Glomerular visceral epithelial cell (primary cell): ENCODE data around the gene MEPE.

Source experiments
- DNase-seq: peaks from one replicate; pipeline ENCODE4 v3.0.0-alpha.2; 2016; ENCODE audit errors: extremely low spot score

Gene MEPE, protein sequence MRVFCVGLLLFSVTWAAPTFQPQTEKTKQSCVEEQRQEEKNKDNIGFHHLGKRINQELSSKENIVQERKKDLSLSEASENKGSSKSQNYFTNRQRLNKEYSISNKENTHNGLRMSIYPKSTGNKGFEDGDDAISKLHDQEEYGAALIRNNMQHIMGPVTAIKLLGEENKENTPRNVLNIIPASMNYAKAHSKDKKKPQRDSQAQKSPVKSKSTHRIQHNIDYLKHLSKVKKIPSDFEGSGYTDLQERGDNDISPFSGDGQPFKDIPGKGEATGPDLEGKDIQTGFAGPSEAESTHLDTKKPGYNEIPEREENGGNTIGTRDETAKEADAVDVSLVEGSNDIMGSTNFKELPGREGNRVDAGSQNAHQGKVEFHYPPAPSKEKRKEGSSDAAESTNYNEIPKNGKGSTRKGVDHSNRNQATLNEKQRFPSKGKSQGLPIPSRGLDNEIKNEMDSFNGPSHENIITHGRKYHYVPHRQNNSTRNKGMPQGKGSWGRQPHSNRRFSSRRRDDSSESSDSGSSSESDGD

DNA sequence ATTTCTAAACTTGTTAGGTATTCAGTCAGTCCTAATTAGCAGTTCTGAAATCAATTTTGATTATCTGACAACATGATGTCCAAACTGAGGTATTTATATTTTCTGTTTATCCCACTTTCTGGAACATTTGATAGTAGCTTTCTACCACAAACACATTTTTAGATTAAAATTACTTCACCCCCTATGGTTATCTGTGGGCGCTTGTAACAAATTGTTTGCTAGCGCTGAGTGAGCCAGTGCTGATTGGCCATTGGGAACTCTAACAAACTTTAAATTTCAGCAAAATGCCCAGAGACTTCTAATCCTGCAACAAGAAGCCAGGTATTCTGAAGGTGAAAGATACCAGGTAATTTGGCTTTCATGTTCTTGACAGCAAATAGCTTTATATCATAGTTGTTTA lies at the start of gene MEPE:
TSS of gene MEPE (plus strand) at position 301 of the 400 bp plus-strand sequence. CDS start 1,746 bp downstream, outside the sequence.
- DNase-seq, result no peak

GRCh38 chr4:87783781-87784180 lies 49.0 kb upstream of the MEPE start:
- peak; percentile 19 for DNase-seq

DNA sequence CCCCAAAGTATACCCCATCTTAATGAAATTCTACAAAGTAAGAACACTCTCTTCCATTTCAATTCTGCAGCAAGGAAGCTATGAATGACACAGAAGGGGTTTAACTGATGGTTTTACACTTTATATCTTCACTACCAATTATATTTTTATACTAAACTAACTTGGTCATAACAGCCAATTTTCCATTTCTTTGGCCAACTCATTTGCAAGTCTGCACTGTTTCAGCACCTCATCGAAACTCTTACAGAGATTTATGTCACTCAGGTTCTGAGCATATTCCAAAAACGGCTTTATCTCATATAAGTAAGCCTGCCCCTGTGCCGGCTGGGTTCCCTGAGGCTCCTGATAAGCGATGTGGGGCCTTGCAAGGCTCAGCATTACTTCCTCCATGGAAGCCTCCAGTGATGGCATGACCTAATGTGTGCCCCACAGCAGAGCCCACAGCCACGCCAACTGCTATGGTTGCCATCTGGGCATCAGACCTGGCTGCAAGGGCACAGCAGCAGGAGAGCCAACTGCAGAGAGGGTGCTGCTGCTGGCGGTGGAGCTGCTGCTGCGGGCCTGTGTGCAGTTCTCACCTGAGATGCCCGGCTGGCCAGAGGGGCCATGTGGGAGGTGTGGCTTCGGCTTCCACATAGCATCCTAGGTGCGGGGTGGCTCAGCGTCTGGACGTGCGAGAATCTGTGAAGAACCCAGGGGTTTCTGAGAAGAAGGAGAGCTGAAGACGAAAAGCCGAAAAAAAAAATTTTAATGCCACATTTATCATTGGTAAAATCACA lies 46.8 kb upstream of the MEPE start:
- no peak for DNase-seq

GRCh38 chr4:87799301-87800113 lies 33.3 kb upstream of the MEPE start, which contains the start of gene IBSP:
IBSP (plus strand) TSS chr4:87799554; CDS start chr4:87802362, 2,808 bp downstream.
- no peak for DNase-seq

DNA sequence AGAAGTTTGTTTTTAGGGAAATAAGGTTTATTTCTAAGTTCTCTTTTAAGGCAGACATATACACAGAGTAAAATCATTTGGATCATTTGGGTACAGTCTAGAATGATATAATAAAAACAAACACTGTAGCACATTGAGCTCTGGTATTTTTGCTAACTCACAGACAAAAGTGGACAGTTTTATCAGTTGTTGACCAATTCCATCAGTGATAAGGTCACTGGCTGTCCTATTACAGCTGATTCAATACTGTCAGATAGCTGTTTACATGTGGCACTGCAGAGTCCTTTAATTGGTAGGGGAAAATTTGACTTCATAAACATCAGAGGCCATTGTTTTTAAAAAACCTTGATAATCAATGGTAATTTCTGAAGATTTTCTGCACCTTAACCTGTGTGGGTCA lies 29.9 kb upstream of the MEPE start:
- no peak for DNase-seq

GRCh38 chr4:87803421-87803820 lies 29.3 kb upstream of the MEPE start:
- DNase-seq, result no peak

DNA sequence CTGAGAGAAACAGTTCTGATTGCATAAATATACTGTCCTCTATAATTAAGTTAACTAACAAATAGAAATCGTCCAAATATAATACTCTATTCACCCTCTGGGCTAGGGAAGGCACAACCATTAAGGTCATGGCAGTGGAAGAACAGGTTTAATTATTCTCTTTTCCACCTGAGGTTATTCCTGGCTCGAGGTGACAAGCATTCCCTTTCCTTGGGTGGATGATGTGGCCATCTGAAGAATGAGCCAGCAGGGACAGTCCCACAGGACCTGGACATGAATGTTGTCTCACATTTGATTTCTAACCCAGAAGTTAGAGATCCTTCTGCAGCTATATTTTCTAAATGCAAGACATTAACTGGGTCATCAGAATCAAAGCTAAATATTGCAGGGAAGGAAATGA lies 27.9 kb upstream of the MEPE start:
- no peak for DNase-seq

GRCh38 chr4:87805971-87806370 lies 26.8 kb upstream of the MEPE start:
- peak; percentile 8 for DNase-seq

GRCh38 chr4:87806520-87806919 lies 26.2 kb upstream of the MEPE start:
- DNase-seq, result peak; percentile 24

GRCh38 chr4:87807402-87807801 lies 25.4 kb upstream of the MEPE start:
- no peak for DNase-seq

GRCh38 chr4:87811977-87812376 lies 20.8 kb upstream of the MEPE start:
- DNase-seq, result no peak

DNA sequence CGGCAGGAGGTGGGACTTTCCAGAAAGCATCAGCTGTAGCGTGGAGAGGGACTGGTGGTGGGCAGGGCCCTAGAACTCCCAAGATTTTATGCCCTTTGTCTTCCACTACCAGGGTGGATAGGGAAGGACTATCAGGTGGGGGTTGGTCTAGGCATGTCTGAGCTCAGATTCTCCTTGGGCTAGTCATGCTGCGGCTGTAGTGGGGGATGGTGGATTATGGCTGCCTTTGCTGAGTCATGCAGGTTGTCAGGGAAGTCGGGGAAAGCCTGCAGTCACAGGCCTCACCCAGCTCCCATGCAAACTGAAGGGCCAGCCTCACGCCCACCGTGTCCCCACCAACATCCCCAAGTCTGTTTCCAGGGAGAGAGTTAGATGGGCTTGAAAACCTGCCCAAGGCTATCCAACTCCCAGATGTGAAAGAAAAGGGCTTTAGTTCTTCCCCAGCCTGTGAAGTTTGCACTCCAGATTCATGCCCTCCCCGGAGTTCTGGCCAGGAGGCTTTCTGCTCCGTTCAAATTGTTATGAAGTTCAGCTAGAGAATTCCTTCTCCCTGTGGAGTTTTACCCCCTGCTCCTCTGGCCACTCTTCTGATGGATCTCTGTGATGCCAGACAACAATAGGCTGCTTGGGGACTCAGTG lies 13.4 kb upstream of the MEPE start:
- peak; percentile 96 for DNase-seq

- no peak for DNase-seq
These were observed 9.6 kb upstream of the MEPE start for GRCh38 chr4:87823200-87823599.

DNA sequence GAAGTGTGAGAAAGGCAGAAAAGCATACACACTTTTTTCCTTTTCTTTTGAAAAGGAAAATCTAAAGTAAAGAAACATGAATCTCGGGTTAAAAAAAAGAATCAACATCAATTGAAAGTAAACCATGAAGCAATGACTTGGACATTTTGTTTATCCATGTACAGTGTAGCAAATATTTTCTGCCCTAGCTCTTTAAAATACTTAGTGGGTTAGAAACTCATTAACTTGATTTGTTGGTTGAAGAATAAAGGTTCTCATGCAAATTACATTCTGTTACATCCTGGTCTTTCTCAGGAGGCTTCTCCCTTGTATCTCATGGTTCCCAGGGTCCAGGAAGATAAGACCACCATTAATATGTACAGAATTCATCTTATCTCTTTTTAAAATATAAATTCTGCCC lies 9.0 kb upstream of the MEPE start:
- DNase-seq, result no peak

DNA sequence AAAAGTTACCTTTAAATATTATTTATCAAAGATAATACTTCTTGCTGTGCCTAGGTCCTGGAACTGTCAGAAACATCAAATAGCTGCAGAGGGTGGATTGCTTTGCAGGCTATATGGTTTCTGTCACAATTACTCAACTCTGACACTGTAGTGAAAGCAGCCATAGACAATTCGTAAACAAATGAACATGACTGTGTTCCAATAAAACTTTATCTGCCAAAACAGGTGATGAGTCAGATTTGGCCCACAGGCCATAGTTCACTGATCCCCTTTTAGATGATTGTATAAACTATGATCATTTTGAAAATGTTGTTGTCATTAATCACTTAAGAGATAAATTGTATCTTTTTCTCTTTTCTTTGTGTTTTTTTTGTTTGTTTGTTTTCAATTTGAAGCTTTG lies 8.4 kb upstream of the MEPE start:
- no peak for DNase-seq

GRCh38 chr4:87834401-87834800 lies 1.6 kb downstream of the MEPE start:
- no peak for DNase-seq

DNA sequence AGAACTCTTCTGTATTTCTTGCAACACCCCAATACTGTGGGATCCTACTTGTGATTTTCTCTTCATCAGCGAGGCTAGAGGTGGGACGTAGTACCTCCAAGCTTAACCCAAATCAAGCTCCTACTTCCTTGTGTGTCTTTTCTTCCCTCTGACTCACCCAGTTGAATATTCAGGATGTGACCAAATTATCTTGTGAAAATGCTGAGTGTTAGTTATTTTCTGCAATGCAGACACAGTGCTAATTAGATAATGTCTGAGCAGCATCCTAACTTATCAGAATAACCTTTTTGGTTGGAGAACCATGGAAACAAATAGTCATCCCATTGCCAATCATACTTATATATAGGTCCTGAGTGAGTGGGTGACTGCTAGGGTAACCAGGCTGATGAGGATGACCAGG lies 2.4 kb downstream of the MEPE start:
- DNase-seq, result no peak

- no peak for DNase-seq
These were observed 3.0 kb downstream of the MEPE start for GRCh38 chr4:87835743-87836142.

DNA sequence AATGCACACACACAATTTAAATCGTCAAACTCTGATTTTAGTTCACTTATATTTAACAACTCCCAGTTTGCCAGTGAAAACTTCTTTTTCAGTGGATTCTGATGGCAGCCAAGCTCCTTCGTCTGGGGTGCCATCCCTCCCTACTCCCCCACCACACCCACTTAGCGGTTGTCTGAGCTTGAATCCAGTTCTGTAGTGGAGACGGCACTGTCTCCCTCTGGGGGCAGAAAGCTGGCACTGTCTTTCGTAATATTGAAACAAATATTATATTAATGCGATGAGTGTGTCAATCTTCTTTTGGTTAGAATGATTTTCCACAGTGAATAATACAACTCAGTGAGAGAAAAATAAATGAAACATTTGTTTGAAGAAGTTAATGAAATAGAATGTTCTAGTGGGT lies 5.4 kb downstream of the MEPE start:
- no peak for DNase-seq

DNA sequence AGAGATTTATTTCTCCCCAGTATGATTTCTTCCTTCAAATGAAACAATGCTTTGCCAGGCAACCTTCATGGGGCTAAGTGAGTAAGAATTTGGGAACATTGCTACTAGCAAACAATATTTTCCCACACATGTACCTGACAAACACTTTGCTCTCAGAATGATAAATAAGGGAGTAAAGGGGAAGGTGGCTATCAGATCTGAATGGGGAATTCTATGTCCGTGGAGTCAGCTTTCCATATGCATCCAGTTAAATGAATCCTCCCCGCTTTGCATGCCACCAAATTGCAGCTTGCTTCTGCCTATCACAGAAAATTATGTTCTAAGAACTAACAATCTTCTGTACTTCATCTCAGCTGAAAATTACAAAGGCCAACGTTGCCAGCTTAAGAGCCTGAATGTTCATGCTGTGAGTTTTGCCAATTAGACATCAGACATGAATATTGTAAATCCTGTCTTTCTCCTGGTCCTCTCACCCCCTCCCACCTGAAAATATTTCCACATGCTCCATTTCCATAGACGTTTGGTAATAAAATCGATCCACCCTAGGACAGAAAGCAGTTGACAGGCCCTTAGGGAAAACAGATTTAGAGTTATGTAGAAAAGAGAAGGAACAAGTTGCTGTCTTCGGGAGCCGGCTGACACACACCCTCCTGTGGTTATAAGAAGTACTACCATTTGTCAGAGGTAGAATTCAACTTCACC lies 6.3 kb downstream of the MEPE start:
- peak; percentile 52 for DNase-seq

DNA sequence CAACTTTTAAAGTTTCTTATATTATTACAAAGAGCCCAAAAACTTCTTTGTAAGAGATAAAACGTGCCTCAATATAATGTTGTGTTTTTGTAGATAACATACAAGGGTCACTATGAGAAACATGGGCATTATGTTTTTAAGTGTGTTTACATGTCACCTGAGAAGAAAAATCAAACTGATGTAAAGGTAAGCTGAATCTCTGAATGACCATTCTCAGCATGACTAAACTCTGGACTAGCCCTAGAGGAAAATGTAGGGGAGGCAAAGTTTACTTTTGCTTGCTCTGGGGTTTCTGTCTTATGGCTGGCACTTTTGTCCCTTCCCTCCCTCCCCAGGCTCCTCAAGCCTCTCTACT lies 6.8 kb downstream of the MEPE start:
- no peak for DNase-seq
